Thyroid gland (tissue), 4 donors: ENCODE measurements around the gene DENND1A.

Experiments
- CTCF ChIP-seq, 6 experiments: fragments of 200-600 bp in 3 of 6; fragments of 450-650 bp in 3 of 6; sonication (generic) in 3 of 6; IDR thresholded peaks; one replicate each; pipeline ENCODE4 v1.5.1; 2016 to 2019; ENCODE audit warnings: antibody characterized with exemption in 6 of 6, mild to moderate bottlenecking in 2 of 6, inconsistent platforms in 1 of 6, moderate library complexity in 1 of 6
- POLR2A ChIP-seq, 2 donors: fragments of 450-650 bp; IDR thresholded peaks; one replicate each; pipeline ENCODE4 v1.6.1; 2017; ENCODE audit warnings: antibody characterized with exemption in 2 of 2, mild to moderate bottlenecking in 2 of 2, moderate library complexity in 1 of 2

- no peak for TF ChIP-seq POLR2A (IDR thresholded peaks at IDR 0.05)
- no peak for TF ChIP-seq CTCF (IDR thresholded peaks at IDR 0.05)
Measured at GRCh38 chr9:123691765-123692303, 238.1 kb downstream of the DENND1A start.
